Neural cell (in vitro differentiated cells): ENCODE measurements around the gene PRKAR1B.

Experiments
- CTCF ChIP-seq: fragments of 450-650 bp; IDR thresholded peaks from 2 replicates; pipeline ENCODE4 v1.5.1; 2014; ENCODE audit warnings: antibody characterized with exemption, mild to moderate bottlenecking, moderate library complexity; ENCODE audit not compliant: poor library complexity, severe bottlenecking
- EZH2 ChIP-seq: fragments of 200-600, 300-800 bp; shearing (Covaris generic), sonication (generic); IDR thresholded peaks from 2 replicates; pipeline ENCODE4 v1.6.1; 2014; ENCODE audit warnings: antibody characterized with exemption, low read length, borderline replicate concordance, mild to moderate bottlenecking; ENCODE audit not compliant: insufficient read depth, poor library complexity, severe bottlenecking
- POLR2AphosphoS5 ChIP-seq: IDR thresholded peaks from 2 replicates; pipeline ENCODE4 v1.6.1; 2012
- TAF1 ChIP-seq: IDR thresholded peaks from 2 replicates; pipeline ENCODE4 v1.6.1; 2012; ENCODE audit warnings: low read depth

GRCh38 chr7:582081-582835 is 144.8 kb downstream of the PRKAR1B start:
- no peak for TF ChIP-seq CTCF
- TF ChIP-seq TAF1: no peak
- no peak for TF ChIP-seq POLR2AphosphoS5
- no peak for TF ChIP-seq EZH2
